Natural killer cell treated with Interleukin-12 subunit alpha and Interleukin-12 subunit beta and Interleukin-15 and Interleukin-18, amount 100 ng/mL, for 72 hours (primary cell): ENCODE data around the gene ARNT2. TPM values are rescaled to one million over a fixed set of nuclear protein-coding genes. Genes with fewer than 3 reads are reported as not detected.

ENCODE experiments used
- ATAC-seq, 2 donors: fragments of 150-1000 bp; cut with Tn5 transposase in 1 of 2; sonication (Bioruptor Pico), chemical (Tn5 transposase) in 1 of 2; 2 replicates each; pipeline ENCODE4 v1.10.0; 2021
- DNase-seq: peaks from one replicate; pipeline ENCODE4 v3.0.0; 2022; ENCODE audit warnings: low spot score
- H3K27ac Mint-ChIP-seq, 2 donors: 1 replicate in 1 of 2; 2 replicates in 1 of 2; pipeline ENCODE4 v1.8.0; 2022; ENCODE audit warnings: mixed read lengths in 2 of 2, mild to moderate bottlenecking in 1 of 2, moderate library complexity in 1 of 2
- H3K27me3 Mint-ChIP-seq, 2 donors: 1 replicate in 1 of 2; 2 replicates in 1 of 2; pipeline ENCODE4 v1.8.0; 2022; ENCODE audit warnings: mixed read lengths in 2 of 2
- H3K36me3 Mint-ChIP-seq: one replicate; pipeline ENCODE4 v1.8.0; 2022; ENCODE audit warnings: mixed read lengths
- H3K4me1 Mint-ChIP-seq, 2 donors: 1 replicate in 1 of 2; 2 replicates in 1 of 2; pipeline ENCODE4 v1.8.0; 2022; ENCODE audit warnings: low read depth in 2 of 2, mixed read lengths in 2 of 2, mild to moderate bottlenecking in 1 of 2
- H3K4me3 Mint-ChIP-seq: one replicate; pipeline ENCODE4 v1.8.0; 2022; ENCODE audit warnings: mixed read lengths
- H3K9me3 Mint-ChIP-seq: 2 replicates; pipeline ENCODE4 v1.8.0; 2022; ENCODE audit warnings: mixed read lengths
- total RNA-seq, 2 donors: library from RNA; stranded (reverse); gene quantifications; one replicate each; pipeline ENCODE4 v1.2.3, GENCODE V29; 2022

Gene ARNT2
- total RNA-seq, 2 donors from 2014 or later, result not detected

GRCh38 chr15:80517290-80517689, 113.1 kb downstream of the ARNT2 start:
- peaks cover 16 to 20% of the 10 kb centered on the region in 2 donors for H3K27me3 Mint-ChIP-seq
- ATAC-seq (no peak), DNase-seq (no peak)
- no peaks in the 10 kb centered on the region for H3K4me1 Mint-ChIP-seq
- no peak overlapping the region for H3K27ac Mint-ChIP-seq
- H3K4me3 Mint-ChIP-seq, result no peak overlapping the region
- H3K9me3 Mint-ChIP-seq, result no peaks in the 10 kb centered on the region
- no peaks in the 10 kb centered on the region for H3K36me3 Mint-ChIP-seq

DNA sequence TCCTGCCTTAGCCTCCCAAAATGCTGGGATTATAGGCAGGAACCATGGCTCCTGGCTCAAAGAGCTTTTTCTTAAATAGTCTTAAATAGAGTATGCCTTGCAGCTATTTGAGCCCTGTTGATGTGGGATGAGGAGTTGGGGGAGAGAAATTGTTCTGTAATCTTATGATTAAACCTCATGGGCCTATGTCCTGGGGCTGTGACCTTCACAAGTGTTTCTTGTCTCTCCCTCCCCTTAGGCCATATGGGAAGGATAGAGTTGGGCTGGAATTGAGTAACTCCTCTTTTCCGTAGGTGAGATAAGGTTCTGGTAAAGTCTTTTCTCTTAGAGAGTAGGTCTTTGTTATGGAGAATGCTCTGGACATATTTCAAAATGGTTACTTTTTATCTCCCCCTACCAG, 114.3 kb downstream of the ARNT2 start:
- peaks cover 16 to 20% of the 10 kb centered on the region in 2 donors for H3K27me3 Mint-ChIP-seq
- ATAC-seq (no peak), DNase-seq (no peak)
- H3K4me3 Mint-ChIP-seq, result no peak overlapping the region
- no peak overlapping the region for H3K27ac Mint-ChIP-seq
- no peaks in the 10 kb centered on the region for H3K4me1 Mint-ChIP-seq
- no peaks in the 10 kb centered on the region for H3K9me3 Mint-ChIP-seq
- H3K36me3 Mint-ChIP-seq, result no peaks in the 10 kb centered on the region

DNA sequence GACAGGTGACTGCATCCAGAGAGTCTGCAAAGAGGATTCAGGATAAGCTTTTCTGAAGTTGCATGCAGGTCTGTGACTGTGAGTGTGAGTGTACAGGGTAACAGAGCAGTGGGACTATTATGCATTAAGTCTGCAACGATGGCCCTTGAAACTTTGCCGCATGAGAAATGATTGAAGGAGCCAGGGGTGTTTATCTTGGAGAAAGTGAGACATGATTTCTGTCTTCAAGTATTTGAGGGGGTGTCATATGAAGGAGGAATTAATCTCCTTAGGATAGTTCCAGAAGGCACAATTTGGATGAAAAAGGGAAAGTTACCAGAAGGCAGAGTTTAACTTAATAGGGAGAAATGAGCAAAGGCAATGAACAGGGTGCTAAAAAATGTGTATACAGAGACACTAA, 119.6 kb downstream of the ARNT2 start:
- ATAC-seq (peak in 1 of 2 donors; percentile 50), DNase-seq (no peak)
- Mint-ChIP-seq H3K4me1 (no peaks in the 10 kb centered on the region), H3K36me3 (no peaks in the 10 kb centered on the region), H3K9me3 (no peaks in the 10 kb centered on the region), H3K27ac (no peak overlapping the region), H3K27me3 (peaks cover 24 to 25% of the 10 kb centered on the region in 2 donors), H3K4me3 (no peak overlapping the region)

DNA sequence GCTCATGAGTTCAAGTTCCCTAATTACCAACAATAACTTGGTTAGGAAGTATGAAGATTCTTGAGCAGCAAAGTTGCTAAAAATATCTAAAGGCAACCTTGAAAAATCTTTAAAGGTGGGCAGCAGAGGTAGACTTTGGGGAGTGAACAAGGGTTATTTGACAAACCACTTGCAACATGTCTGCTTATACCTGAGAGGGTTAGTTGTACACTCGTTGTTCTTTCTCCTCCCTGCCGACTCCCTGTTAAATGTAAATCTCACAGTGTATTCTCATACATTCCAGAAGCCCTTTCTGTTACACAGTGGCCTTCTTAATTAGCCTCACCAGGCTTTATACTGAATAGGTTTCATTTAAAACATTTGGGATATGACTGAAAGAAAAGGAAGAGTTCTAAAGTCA, 121.7 kb downstream of the ARNT2 start:
- DNase-seq (no peak), ATAC-seq (no peak)
- Mint-ChIP-seq H3K9me3 (no peaks in the 10 kb centered on the region), H3K4me1 (no peaks in the 10 kb centered on the region), H3K4me3 (no peak overlapping the region), H3K27ac (no peak overlapping the region), H3K36me3 (no peaks in the 10 kb centered on the region), H3K27me3 (peaks cover 23 to 27% of the 10 kb centered on the region in 2 donors)

DNA sequence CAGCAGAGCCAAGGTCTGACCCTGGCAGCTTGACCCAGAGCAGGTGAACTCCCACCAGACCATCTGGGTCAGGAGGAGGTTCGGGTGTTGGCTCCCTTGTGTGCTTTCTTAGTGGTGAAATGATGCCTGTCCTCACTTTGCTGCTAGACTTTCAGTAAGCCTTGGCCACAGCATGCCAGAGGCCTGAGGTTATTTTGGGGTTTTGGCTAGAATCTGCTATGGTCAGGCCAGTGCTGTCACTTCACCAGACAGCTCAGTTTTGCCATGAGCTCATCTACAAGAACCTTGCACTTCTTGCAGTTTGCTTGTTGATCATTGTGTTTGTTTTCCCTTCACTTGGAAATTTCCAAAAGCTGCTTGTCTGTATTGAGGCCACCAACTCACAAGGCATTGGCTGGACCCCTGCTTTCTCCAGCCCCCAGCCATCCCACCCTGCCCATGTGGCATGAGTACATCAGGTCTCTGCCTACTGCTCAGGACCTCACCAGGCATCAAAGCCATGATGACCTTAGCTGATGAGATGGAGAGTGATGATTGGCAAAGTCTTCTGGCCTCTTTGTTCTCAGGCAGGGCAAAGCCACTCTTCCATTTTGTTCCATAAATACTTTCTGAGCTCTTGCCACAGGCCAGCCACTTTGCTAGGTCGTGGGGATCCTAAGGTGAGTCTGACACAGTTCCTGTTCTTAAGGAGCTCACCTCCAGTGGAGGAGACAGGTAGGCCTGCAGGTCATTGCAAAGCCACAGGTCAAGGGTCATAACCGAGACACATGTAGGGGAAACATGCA, 122.6 kb downstream of the ARNT2 start:
- no peak for DNase-seq
- Mint-ChIP-seq H3K36me3 (no peaks in the 10 kb centered on the region), H3K27me3 (peaks cover 27 to 28% of the 10 kb centered on the region in 2 donors), H3K4me3 (no peak overlapping the region), H3K9me3 (no peaks in the 10 kb centered on the region), H3K27ac (no peak overlapping the region), H3K4me1 (no peaks in the 10 kb centered on the region)
- peak in 1 of 2 donors; percentile 38 for ATAC-seq

- Mint-ChIP-seq H3K36me3 (no peaks in the 10 kb centered on the region), H3K27ac (no peak overlapping the region), H3K9me3 (no peaks in the 10 kb centered on the region), H3K27me3 (peaks cover 30% of the 10 kb centered on the region in 2 donors), H3K4me1 (no peaks in the 10 kb centered on the region), H3K4me3 (no peak overlapping the region)
- no peak for DNase-seq
- ATAC-seq, result no peak
Measured at GRCh38 chr15:80527406-80527805, 123.2 kb downstream of the ARNT2 start.

DNA sequence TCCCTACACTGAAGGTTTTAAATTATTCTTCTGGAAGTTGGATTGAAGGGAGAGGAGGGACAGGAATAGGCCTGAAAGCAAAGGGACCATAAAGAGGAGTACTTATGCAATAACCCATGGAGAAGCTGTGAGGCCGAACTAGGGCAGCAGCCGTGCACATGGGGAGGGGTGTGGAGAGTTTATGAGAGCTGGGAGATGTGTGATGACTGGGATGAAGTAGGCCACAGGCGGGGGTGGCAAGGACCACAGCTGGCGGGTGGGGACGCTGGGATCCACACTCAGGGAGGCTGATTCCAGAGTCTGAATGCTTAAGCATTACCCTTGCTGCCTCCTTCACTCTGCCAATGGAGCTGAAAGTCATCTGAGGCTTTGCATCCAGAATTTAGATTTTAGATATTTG, 123.8 kb downstream of the ARNT2 start:
- no peak overlapping the region for H3K27ac Mint-ChIP-seq
- no peaks in the 10 kb centered on the region for H3K36me3 Mint-ChIP-seq
- no peaks in the 10 kb centered on the region for H3K9me3 Mint-ChIP-seq
- ATAC-seq (no peak), DNase-seq (no peak)
- H3K4me1 Mint-ChIP-seq, result no peaks in the 10 kb centered on the region
- peaks cover 34 to 36% of the 10 kb centered on the region in 2 donors for H3K27me3 Mint-ChIP-seq
- no peak overlapping the region for H3K4me3 Mint-ChIP-seq

GRCh38 chr15:80530737-80531365, 126.7 kb downstream of the ARNT2 start:
- H3K27me3 Mint-ChIP-seq, result peaks cover 44 to 50% of the 10 kb centered on the region in 2 donors

GRCh38 chr15:80531388-80531787, 127.2 kb downstream of the ARNT2 start:
- DNase-seq, result no peak
- no peak overlapping the region for H3K4me3 Mint-ChIP-seq
- ATAC-seq, result no peak
- no peaks in the 10 kb centered on the region for H3K9me3 Mint-ChIP-seq
- H3K4me1 Mint-ChIP-seq, result no peaks in the 10 kb centered on the region
- H3K27ac Mint-ChIP-seq, result no peak overlapping the region
- peaks cover 4% of the 10 kb centered on the region for H3K36me3 Mint-ChIP-seq
- peaks cover 44 to 54% of the 10 kb centered on the region in 2 donors for H3K27me3 Mint-ChIP-seq

More at GRCh38 chr15:80530737-80531365, 126.7 kb downstream of the ARNT2 start:
- DNase-seq (no peak), ATAC-seq (no peak)
- Mint-ChIP-seq H3K27ac (no peak overlapping the region), H3K9me3 (no peaks in the 10 kb centered on the region), H3K4me1 (no peaks in the 10 kb centered on the region), H3K36me3 (peaks cover 4% of the 10 kb centered on the region), H3K4me3 (no peak overlapping the region)

- Mint-ChIP-seq H3K36me3 (peaks cover 4% of the 10 kb centered on the region), H3K4me1 (no peaks in the 10 kb centered on the region), H3K9me3 (no peaks in the 10 kb centered on the region), H3K27ac (no peak overlapping the region), H3K27me3 (peaks cover 43 to 54% of the 10 kb centered on the region in 2 donors), H3K4me3 (no peak overlapping the region)
- no peak for DNase-seq
- peak in 1 of 2 donors; percentile 20 for ATAC-seq
Measured at GRCh38 chr15:80531796-80532195, 127.6 kb downstream of the ARNT2 start.

GRCh38 chr15:80533790-80534333, 129.7 kb downstream of the ARNT2 start:
- no peaks in the 10 kb centered on the region for H3K9me3 Mint-ChIP-seq
- no peak overlapping the region for H3K27ac Mint-ChIP-seq
- no peak for DNase-seq
- peaks cover 4% of the 10 kb centered on the region for H3K36me3 Mint-ChIP-seq
- H3K4me1 Mint-ChIP-seq, result no peaks in the 10 kb centered on the region
- no peak for ATAC-seq
- H3K27me3 Mint-ChIP-seq, result peaks cover 40 to 50% of the 10 kb centered on the region in 2 donors
- H3K4me3 Mint-ChIP-seq, result no peak overlapping the region

DNA sequence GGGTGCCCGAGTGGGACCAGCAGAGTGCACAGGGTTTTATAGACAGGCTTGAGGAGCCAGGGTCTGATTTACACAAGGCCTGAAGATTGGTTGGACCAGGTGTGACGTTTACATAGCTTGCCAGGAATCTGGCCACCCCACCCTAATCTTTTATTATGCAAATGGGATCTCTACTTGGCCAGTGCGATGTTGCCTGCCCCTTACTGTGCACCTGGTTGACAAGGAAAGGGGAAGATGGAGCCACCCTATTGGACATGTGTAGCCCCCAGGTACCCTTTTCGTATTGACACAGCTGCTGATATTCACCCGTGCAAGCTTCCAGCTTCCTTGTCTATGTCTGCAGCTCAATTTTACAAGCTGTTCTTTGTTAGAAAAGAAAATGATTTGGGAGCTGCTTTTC, 132.0 kb downstream of the ARNT2 start:
- Mint-ChIP-seq H3K27ac (no peak overlapping the region), H3K4me1 (no peaks in the 10 kb centered on the region), H3K9me3 (no peaks in the 10 kb centered on the region), H3K36me3 (peaks cover 4% of the 10 kb centered on the region), H3K27me3 (peaks cover 33 to 52% of the 10 kb centered on the region in 2 donors), H3K4me3 (no peak overlapping the region)
- ATAC-seq (no peak), DNase-seq (no peak)

GRCh38 chr15:80536716-80537115, 132.5 kb downstream of the ARNT2 start:
- H3K27me3 Mint-ChIP-seq, result peaks cover 30 to 53% of the 10 kb centered on the region in 2 donors
- DNase-seq (no peak), ATAC-seq (no peak)
- H3K36me3 Mint-ChIP-seq, result peaks cover 4% of the 10 kb centered on the region
- no peak overlapping the region for H3K27ac Mint-ChIP-seq
- no peaks in the 10 kb centered on the region for H3K9me3 Mint-ChIP-seq
- H3K4me3 Mint-ChIP-seq, result no peak overlapping the region
- no peaks in the 10 kb centered on the region for H3K4me1 Mint-ChIP-seq

DNA sequence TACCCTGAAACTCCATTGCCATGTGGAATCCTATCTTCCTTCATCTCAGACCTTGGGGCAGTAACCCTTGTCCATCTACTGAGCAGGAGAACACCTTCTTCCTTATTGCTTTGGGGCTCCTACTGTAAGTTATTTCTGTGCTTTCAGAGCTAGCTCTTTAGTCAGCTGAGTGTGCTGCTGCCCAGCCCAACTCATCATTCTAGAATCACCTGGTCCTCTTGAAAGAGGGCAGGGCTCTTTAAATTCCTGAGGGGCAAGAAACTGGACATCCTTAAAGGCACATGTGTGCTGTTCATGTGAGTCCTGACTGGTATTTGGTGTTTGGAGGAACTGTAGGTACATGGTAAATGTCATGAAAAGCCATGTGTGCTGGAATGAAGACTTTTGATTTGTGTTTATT, 140.9 kb downstream of the ARNT2 start:
- H3K9me3 Mint-ChIP-seq, result no peaks in the 10 kb centered on the region
- ATAC-seq (no peak), DNase-seq (no peak)
- no peaks in the 10 kb centered on the region for H3K36me3 Mint-ChIP-seq
- no peak overlapping the region for H3K27ac Mint-ChIP-seq
- no peaks in the 10 kb centered on the region for H3K4me1 Mint-ChIP-seq
- H3K4me3 Mint-ChIP-seq, result no peak overlapping the region
- H3K27me3 Mint-ChIP-seq, result peaks cover 19 to 54% of the 10 kb centered on the region in 2 donors
